Measurements from ENCODE around the gene C6. TPM values are rescaled to one million over a fixed set of nuclear protein-coding genes. Genes with fewer than 3 reads are reported as not detected.

Gene C6
- total RNA-seq, 2 donors from 2014 or later: 54.4 to 178 TPM

- Histone ChIP-seq H3K4me1 (peaks cover 0 to 5% of the 10 kb centered on the region in 2 donors), H3K27me3 (no peaks in the 10 kb centered on the region), H3K27ac (no peak overlapping the region), H3K36me3 (no peaks in the 10 kb centered on the region), H3K9me3 (peaks cover 0 to 11% of the 10 kb centered on the region in 2 donors), H3K4me3 (no peak overlapping the region)
- no peak for DNase-seq (ENCODE audit: low spot score)
- no peak for TF ChIP-seq CTCF (IDR thresholded peaks at IDR 0.05)
Observed at GRCh38 chr5:41223962-41224361, 10.6 kb upstream of the C6 start.

GRCh38 chr5:41219658-41220269 lies 6.4 kb upstream of the C6 start:
- no peak overlapping the region for H3K4me3 ChIP-seq
- no peak for DNase-seq (ENCODE audit: low spot score)
- no peaks in the 10 kb centered on the region for H3K27me3 ChIP-seq
- peaks cover 0 to 9% of the 10 kb centered on the region in 2 donors for H3K4me1 ChIP-seq
- no peak for TF ChIP-seq CTCF (IDR thresholded peaks at IDR 0.05)
- peak overlapping the region in 1 of 2 donors; percentile 65 for H3K27ac ChIP-seq
- no peaks in the 10 kb centered on the region for H3K36me3 ChIP-seq
- H3K9me3 ChIP-seq: no peaks in the 10 kb centered on the region

GRCh38 chr5:41218929-41219657 lies 5.8 kb upstream of the C6 start:
- H3K9me3 ChIP-seq: no peaks in the 10 kb centered on the region
- peaks cover 0 to 9% of the 10 kb centered on the region in 2 donors for H3K4me1 ChIP-seq
- H3K4me3 ChIP-seq: no peak overlapping the region
- no peaks in the 10 kb centered on the region for H3K36me3 ChIP-seq
- H3K27me3 ChIP-seq: no peaks in the 10 kb centered on the region
- no peak for TF ChIP-seq CTCF (IDR thresholded peaks at IDR 0.05)
- H3K27ac ChIP-seq: peak overlapping the region in 1 of 2 donors; percentile 65
- DNase-seq (ENCODE audit: low spot score): no peak

GRCh38 chr5:41214182-41214581 lies 850 bp upstream of the C6 start:
- Histone ChIP-seq H3K9me3 (no peaks in the 10 kb centered on the region), H3K4me3 (no peak overlapping the region), H3K36me3 (no peaks in the 10 kb centered on the region), H3K27me3 (no peaks in the 10 kb centered on the region), H3K4me1 (peaks cover 0 to 7% of the 10 kb centered on the region in 2 donors), H3K27ac (no peak overlapping the region)
- no peak for TF ChIP-seq CTCF (IDR thresholded peaks at IDR 0.05)
- DNase-seq (ENCODE audit: low spot score): no peak

GRCh38 chr5:41212935-41213334 lies 397 bp downstream of the C6 start:
- Histone ChIP-seq H3K27me3 (no peaks in the 10 kb centered on the region), H3K36me3 (no peaks in the 10 kb centered on the region), H3K4me1 (no peaks in the 10 kb centered on the region), H3K27ac (peak overlapping the region in 1 of 2 donors; percentile 3), H3K4me3 (peak overlapping the region; percentile 25 to 36), H3K9me3 (no peaks in the 10 kb centered on the region)
- no peak for TF ChIP-seq CTCF (IDR thresholded peaks at IDR 0.05)
- DNase-seq (ENCODE audit: low spot score): no peak

Measured in right atrium auricular region (tissue), 2 donors.